Uterine smooth muscle cell (primary cell): Measurements from ENCODE around the gene NRDC. TPM values are rescaled to one million over a fixed set of nuclear protein-coding genes. Genes with fewer than 3 reads are reported as not detected.

Experiments
- total RNA-seq: library from RNA; depleted of rRNA; stranded (reverse); fragments of >200 nt; gene quantifications from 2 replicates; pipeline ENCODE4 v1.2.3, GENCODE V29; 2014

NRDC gene, protein sequence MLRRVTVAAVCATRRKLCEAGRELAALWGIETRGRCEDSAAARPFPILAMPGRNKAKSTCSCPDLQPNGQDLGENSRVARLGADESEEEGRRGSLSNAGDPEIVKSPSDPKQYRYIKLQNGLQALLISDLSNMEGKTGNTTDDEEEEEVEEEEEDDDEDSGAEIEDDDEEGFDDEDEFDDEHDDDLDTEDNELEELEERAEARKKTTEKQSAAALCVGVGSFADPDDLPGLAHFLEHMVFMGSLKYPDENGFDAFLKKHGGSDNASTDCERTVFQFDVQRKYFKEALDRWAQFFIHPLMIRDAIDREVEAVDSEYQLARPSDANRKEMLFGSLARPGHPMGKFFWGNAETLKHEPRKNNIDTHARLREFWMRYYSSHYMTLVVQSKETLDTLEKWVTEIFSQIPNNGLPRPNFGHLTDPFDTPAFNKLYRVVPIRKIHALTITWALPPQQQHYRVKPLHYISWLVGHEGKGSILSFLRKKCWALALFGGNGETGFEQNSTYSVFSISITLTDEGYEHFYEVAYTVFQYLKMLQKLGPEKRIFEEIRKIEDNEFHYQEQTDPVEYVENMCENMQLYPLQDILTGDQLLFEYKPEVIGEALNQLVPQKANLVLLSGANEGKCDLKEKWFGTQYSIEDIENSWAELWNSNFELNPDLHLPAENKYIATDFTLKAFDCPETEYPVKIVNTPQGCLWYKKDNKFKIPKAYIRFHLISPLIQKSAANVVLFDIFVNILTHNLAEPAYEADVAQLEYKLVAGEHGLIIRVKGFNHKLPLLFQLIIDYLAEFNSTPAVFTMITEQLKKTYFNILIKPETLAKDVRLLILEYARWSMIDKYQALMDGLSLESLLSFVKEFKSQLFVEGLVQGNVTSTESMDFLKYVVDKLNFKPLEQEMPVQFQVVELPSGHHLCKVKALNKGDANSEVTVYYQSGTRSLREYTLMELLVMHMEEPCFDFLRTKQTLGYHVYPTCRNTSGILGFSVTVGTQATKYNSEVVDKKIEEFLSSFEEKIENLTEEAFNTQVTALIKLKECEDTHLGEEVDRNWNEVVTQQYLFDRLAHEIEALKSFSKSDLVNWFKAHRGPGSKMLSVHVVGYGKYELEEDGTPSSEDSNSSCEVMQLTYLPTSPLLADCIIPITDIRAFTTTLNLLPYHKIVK
- 115 and 119 TPM in 2 replicates for total RNA-seq

DNA sequence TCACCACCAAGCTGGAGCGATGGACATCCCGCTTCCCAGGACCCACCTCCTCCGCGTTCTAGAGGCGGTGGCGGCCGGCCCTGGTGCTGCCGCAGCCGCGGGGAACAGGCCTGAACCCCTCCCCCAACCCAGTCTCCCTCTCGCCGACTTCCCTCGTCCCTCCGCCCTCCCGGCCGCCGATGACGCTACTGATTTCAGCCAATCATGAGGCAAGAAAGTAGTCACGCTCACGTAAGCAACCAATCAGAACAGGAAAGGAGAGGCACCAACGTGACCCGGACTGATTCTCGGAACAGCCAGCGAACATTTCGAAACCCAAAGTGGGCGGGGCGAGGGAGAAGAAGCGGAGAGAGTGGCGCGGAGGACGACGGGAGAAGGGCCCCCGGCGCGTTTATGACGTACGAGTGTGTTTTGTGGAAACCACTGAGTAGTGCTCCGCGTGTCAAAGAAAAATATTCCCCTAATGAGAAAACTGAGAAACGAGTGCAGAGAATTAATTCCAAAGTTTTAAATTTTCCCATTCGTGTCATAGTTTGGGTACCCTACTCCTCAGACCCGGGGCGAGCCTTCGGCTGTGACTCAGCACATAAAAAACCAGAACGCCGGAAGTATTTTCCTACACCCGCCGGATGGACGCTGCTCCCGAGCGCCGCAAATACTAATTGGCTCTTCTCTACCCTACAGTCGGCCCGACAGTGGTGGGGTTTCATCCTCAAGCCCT is at the start of gene NRDC:
NRDC (minus strand) TSS at position 112 of the 721 bp plus-strand sequence. CDS start 112 bp downstream, outside the sequence.

Other genes starting within 250 kb of the NRDC start
- gene RAB3B, start 112.0 kb upstream of the NRDC start, total RNA-seq, result 24.7 and 43.3 TPM in 2 replicates
- gene KTI12, start 155.1 kb upstream of the NRDC start, total RNA-seq, result 13.4 and 20.6 TPM in 2 replicates
- 40.4 and 51.5 TPM in 2 replicates for gene TXNDC12, start 176.5 kb upstream of the NRDC start, total RNA-seq
- 66.4 and 76.2 TPM in 2 replicates for gene BTF3L4, start 177.6 kb upstream of the NRDC start, total RNA-seq